Measurements from ENCODE around the gene CCSER1. TPM values are rescaled to one million over a fixed set of nuclear protein-coding genes. Genes with fewer than 3 reads are reported as not detected.

The CCSER1 gene
- total RNA-seq, 1 experiment from 2014 or later, result 4.1 TPM

DNA sequence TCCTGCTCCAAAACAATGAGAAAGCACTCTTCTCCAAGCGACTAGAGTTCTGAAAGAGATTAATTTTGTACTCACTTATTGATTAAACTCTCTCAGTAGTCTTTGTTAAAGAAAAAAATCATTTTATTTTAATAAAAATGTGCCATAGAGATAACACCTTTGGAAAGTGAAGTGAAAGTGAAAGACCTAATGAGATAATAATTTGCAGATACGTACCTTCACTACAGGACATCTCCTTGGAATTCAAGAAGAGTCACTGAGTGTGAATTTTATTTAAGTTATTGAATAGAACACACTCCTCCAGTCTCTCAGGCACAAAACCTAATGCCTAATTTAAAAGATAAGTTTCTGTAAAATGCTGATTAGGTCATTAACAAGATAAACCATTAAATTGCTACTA lies 1106.0 kb downstream of the CCSER1 start:
- no peaks in the 10 kb centered on the region for H3K36me3 Mint-ChIP-seq (ENCODE audit: insufficient read depth, unreplicated experiment)
- intact Hi-C loops (cut with micrococcal nuclease; ENCODE audit: unreplicated experiment), result no loop called here
- H3K4me3 ChIP-seq (ENCODE audit: low read depth, low read length), result no peak overlapping the region
- H3K27ac Mint-ChIP-seq (ENCODE audit: unreplicated experiment), result no peak overlapping the region
- H3K9me3 Mint-ChIP-seq (ENCODE audit: unreplicated experiment), result no peaks in the 10 kb centered on the region
- ChIA-PET CTCF (no interaction called here), POLR2A (no interaction called here)
- H3K27me3 Mint-ChIP-seq (ENCODE audit: insufficient read depth, unreplicated experiment), result no peaks in the 10 kb centered on the region
- H3K4me1 Mint-ChIP-seq (ENCODE audit: low read depth, unreplicated experiment), result no peaks in the 10 kb centered on the region
- DNase-seq, result no peak
- H3K27me3 ChIP-seq (replicated peaks; ENCODE audit: control insufficient read depth, insufficient read depth, low read length), result no peaks in the 10 kb centered on the region
- no peaks in the 10 kb centered on the region for H3K36me3 ChIP-seq (ENCODE audit: control insufficient read depth, insufficient read depth, low read length)
- H3K4me1 ChIP-seq, result no peaks in the 10 kb centered on the region
- TF ChIP-seq, protein P1, sequence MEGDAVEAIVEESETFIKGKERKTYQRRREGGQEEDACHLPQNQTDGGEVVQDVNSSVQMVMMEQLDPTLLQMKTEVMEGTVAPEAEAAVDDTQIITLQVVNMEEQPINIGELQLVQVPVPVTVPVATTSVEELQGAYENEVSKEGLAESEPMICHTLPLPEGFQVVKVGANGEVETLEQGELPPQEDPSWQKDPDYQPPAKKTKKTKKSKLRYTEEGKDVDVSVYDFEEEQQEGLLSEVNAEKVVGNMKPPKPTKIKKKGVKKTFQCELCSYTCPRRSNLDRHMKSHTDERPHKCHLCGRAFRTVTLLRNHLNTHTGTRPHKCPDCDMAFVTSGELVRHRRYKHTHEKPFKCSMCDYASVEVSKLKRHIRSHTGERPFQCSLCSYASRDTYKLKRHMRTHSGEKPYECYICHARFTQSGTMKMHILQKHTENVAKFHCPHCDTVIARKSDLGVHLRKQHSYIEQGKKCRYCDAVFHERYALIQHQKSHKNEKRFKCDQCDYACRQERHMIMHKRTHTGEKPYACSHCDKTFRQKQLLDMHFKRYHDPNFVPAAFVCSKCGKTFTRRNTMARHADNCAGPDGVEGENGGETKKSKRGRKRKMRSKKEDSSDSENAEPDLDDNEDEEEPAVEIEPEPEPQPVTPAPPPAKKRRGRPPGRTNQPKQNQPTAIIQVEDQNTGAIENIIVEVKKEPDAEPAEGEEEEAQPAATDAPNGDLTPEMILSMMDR (IDR thresholded peaks at IDR 0.05; ENCODE audit: insufficient read depth in 1 of 2, low read depth in 1 of 2, low read length in 1 of 2, severe bottlenecking in 1 of 2, unreplicated experiment in 1 of 2), result no peak
- no TSS peak for BruUV-seq (replicated peaks)
- no peaks in the 10 kb centered on the region for H3K9me3 ChIP-seq
- no peak overlapping the region for H3K4me3 Mint-ChIP-seq (ENCODE audit: unreplicated experiment)

GRCh38 chr4:91243132-91243531 lies 1115.9 kb downstream of the CCSER1 start:
- DNase-seq, result no peak

DNA sequence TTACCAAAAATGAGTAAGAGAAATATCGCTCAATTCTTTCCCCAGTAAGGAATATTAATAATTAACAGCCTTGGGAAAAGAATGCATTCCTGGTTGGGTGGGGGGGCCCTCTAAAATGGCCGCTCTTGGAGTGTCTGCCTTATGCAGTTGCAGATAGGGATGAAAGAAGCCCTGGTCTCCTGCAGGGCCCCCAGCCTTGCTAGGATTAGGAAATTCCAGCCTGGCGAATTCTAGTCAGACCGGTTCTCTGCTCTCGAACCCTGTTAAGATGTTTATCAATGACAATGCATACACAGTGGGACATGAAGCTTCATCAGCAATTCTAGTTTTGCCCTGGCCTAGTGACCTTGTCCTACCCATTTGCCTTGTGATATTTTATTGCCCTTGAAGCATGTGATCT lies 1128.8 kb downstream of the CCSER1 start:
- no peaks in the 10 kb centered on the region for H3K27me3 ChIP-seq (replicated peaks; ENCODE audit: control insufficient read depth, insufficient read depth, low read length)
- intact Hi-C loops (cut with micrococcal nuclease; ENCODE audit: unreplicated experiment), result loop anchor here (5.0 kb wide), 1 partner anchor 271 kb away; no protein-coding TSS in a partner anchor
- Mint-ChIP-seq H3K36me3 (ENCODE audit: insufficient read depth, unreplicated experiment) (no peaks in the 10 kb centered on the region), H3K27ac (ENCODE audit: unreplicated experiment) (no peak overlapping the region), H3K4me1 (ENCODE audit: low read depth, unreplicated experiment) (no peaks in the 10 kb centered on the region), H3K4me3 (ENCODE audit: unreplicated experiment) (no peak overlapping the region), H3K27me3 (ENCODE audit: insufficient read depth, unreplicated experiment) (no peaks in the 10 kb centered on the region), H3K9me3 (ENCODE audit: unreplicated experiment) (no peaks in the 10 kb centered on the region)
- H3K4me3 ChIP-seq (ENCODE audit: low read depth, low read length), result no peak overlapping the region
- no peaks in the 10 kb centered on the region for H3K36me3 ChIP-seq (ENCODE audit: control insufficient read depth, insufficient read depth, low read length)
- CTCF ChIA-PET, result no interaction called here
- POLR2A ChIA-PET, result no interaction called here
- BruUV-seq (replicated peaks), result no TSS peak
- H3K4me1 ChIP-seq, result peaks cover 10% of the 10 kb centered on the region; the same call in 1 of the 2 replicates
- DNase-seq, result peak; percentile 61 to 66
- TF ChIP-seq, protein P1 (IDR thresholded peaks at IDR 0.05; ENCODE audit: insufficient read depth in 1 of 2, low read depth in 1 of 2, low read length in 1 of 2, severe bottlenecking in 1 of 2, unreplicated experiment in 1 of 2), result no peak
- 0 out of 2 replicates have a peak, but pooled peaks cover 3% of the 10 kb centered on the region for H3K9me3 ChIP-seq

More at GRCh38 chr4:91243132-91243531, 1115.9 kb downstream of the CCSER1 start:
- no peak overlapping the region for H3K27ac Mint-ChIP-seq (ENCODE audit: unreplicated experiment)
- no peaks in the 10 kb centered on the region for H3K36me3 ChIP-seq (ENCODE audit: control insufficient read depth, insufficient read depth, low read length)
- no peaks in the 10 kb centered on the region for H3K36me3 Mint-ChIP-seq (ENCODE audit: insufficient read depth, unreplicated experiment)
- no peaks in the 10 kb centered on the region for H3K9me3 ChIP-seq
- H3K4me3 ChIP-seq (ENCODE audit: low read depth, low read length), result no peak overlapping the region
- no peaks in the 10 kb centered on the region for H3K27me3 ChIP-seq (replicated peaks; ENCODE audit: control insufficient read depth, insufficient read depth, low read length)
- POLR2A ChIA-PET, result no interaction called here
- TF ChIP-seq, protein P1 (IDR thresholded peaks at IDR 0.05; ENCODE audit: insufficient read depth in 1 of 2, low read depth in 1 of 2, low read length in 1 of 2, severe bottlenecking in 1 of 2, unreplicated experiment in 1 of 2), result no peak
- H3K4me3 Mint-ChIP-seq (ENCODE audit: unreplicated experiment), result no peak overlapping the region
- CTCF ChIA-PET, result no interaction called here
- BruUV-seq (replicated peaks), result no TSS peak
- H3K4me1 Mint-ChIP-seq (ENCODE audit: low read depth, unreplicated experiment), result no peaks in the 10 kb centered on the region
- intact Hi-C loops (cut with micrococcal nuclease; ENCODE audit: unreplicated experiment), result no loop called here
- peaks cover 1% of the 10 kb centered on the region; the same call in 1 of the 2 replicates for H3K4me1 ChIP-seq
- H3K9me3 Mint-ChIP-seq (ENCODE audit: unreplicated experiment), result peaks cover 10% of the 10 kb centered on the region
- no peaks in the 10 kb centered on the region for H3K27me3 Mint-ChIP-seq (ENCODE audit: insufficient read depth, unreplicated experiment)

Measured in Caco-2 (cell line).